Transverse colon (tissue), 4 donors: ENCODE results near the gene CLEC3B.

ENCODE experiments used
- EP300 ChIP-seq: sonication (generic); formaldehyde crosslinking; IDR thresholded peaks from one replicate; pipeline ENCODE4 v1.6.1; 2017; ENCODE audit warnings: antibody characterized with exemption, low read depth
- POLR2A ChIP-seq: fragments of 450-650 bp; IDR thresholded peaks from one replicate; pipeline ENCODE4 v1.6.1; 2016; ENCODE audit warnings: antibody characterized with exemption, mild to moderate bottlenecking, moderate library complexity
- POLR2AphosphoS5 ChIP-seq, 3 donors: sonication (generic); formaldehyde crosslinking; IDR thresholded peaks; one replicate each; pipeline ENCODE4 v1.6.1; 2016; ENCODE audit warnings: antibody characterized with exemption in 3 of 3
- TF ChIP-seq, protein P1 (sequence below), 5 experiments: fragments of 200-600 bp in 3 of 5; fragments of 450-650 bp in 2 of 5; sonication (generic) in 3 of 5; IDR thresholded peaks; 1 replicate in 2 of 5; 2 replicates in 3 of 5; pipeline ENCODE4 v1.5.1; 2016 to 2017; ENCODE audit warnings: antibody characterized with exemption in 5 of 5, inconsistent platforms in 3 of 5, mild to moderate bottlenecking in 2 of 5, moderate library complexity in 1 of 5

- TF ChIP-seq POLR2A = no peak
- TF ChIP-seq, protein P1, sequence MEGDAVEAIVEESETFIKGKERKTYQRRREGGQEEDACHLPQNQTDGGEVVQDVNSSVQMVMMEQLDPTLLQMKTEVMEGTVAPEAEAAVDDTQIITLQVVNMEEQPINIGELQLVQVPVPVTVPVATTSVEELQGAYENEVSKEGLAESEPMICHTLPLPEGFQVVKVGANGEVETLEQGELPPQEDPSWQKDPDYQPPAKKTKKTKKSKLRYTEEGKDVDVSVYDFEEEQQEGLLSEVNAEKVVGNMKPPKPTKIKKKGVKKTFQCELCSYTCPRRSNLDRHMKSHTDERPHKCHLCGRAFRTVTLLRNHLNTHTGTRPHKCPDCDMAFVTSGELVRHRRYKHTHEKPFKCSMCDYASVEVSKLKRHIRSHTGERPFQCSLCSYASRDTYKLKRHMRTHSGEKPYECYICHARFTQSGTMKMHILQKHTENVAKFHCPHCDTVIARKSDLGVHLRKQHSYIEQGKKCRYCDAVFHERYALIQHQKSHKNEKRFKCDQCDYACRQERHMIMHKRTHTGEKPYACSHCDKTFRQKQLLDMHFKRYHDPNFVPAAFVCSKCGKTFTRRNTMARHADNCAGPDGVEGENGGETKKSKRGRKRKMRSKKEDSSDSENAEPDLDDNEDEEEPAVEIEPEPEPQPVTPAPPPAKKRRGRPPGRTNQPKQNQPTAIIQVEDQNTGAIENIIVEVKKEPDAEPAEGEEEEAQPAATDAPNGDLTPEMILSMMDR (IDR thresholded peaks at IDR 0.05) = no peak
- no peak for TF ChIP-seq EP300
- TF ChIP-seq POLR2AphosphoS5 (IDR thresholded peaks at IDR 0.05) = no peak
Observed at GRCh38 chr3:45083023-45083422, 56.9 kb downstream of the CLEC3B start.
